MCF 10A (cell line): ENCODE data around the gene PIP5KL1. TPM values are rescaled to one million over a fixed set of nuclear protein-coding genes. Genes with fewer than 3 reads are reported as not detected.
A peak's percentile ranks its signal among the peaks of the same experiment; 100 is the strongest.

Experiments
- BruUV-seq: library from RNA; stranded (reverse); fragments of 400-500 nt; replicated peaks from 2 replicates; lab custom pipeline; 2021; lab: Mats Ljungman, UMichigan
- CTCF ChIA-PET: fragments of 300-600 bp; sonication (Branson Sonifier 250); formaldehyde crosslinking; extraction: SDS; loops from one replicate; lab custom pipeline; 2021; ENCODE audit warnings: antibody characterized with exemption, inconsistent platforms; lab: Yijun Ruan, JAX
- POLR2A ChIA-PET: fragments of 300-600, 350-650 bp; sonication (Branson Sonifier 250); formaldehyde crosslinking; extraction: SDS; loops from one replicate; lab custom pipeline; 2020; ENCODE audit warnings: antibody characterized with exemption, inconsistent platforms; lab: Yijun Ruan, JAX
- DNase-seq: peaks from one replicate; pipeline ENCODE4 v3.0.0-alpha.2; 2018; ENCODE audit not compliant: unreplicated experiment
- H3K27ac Mint-ChIP-seq: one replicate; pipeline ENCODE4 v1.8.0; 2022; ENCODE audit warnings: mild to moderate bottlenecking, low read depth, mixed read lengths; ENCODE audit not compliant: unreplicated experiment
- H3K27me3 Mint-ChIP-seq: one replicate; pipeline ENCODE4 v1.8.0; 2022; ENCODE audit warnings: mixed read lengths; ENCODE audit not compliant: insufficient read depth, unreplicated experiment
- H3K36me3 Mint-ChIP-seq: one replicate; pipeline ENCODE4 v1.8.0; 2022; ENCODE audit warnings: mild to moderate bottlenecking, moderate library complexity, mixed read lengths; ENCODE audit not compliant: insufficient read depth, unreplicated experiment
- H3K4me1 Mint-ChIP-seq: one replicate; pipeline ENCODE4 v1.8.0; 2022; ENCODE audit warnings: mixed read lengths; ENCODE audit not compliant: insufficient read depth, unreplicated experiment
- H3K4me3 Mint-ChIP-seq: one replicate; pipeline ENCODE4 v1.8.0; 2022; ENCODE audit warnings: mild to moderate bottlenecking, moderate library complexity, mixed read lengths; ENCODE audit not compliant: unreplicated experiment
- H3K9me3 Mint-ChIP-seq: one replicate; pipeline ENCODE4 v1.8.0; 2022; ENCODE audit warnings: mixed read lengths; ENCODE audit not compliant: unreplicated experiment
- intact Hi-C: fragments of 100-400 bp; cut with micrococcal nuclease; formaldehyde crosslinking; loops from 2 replicates; pipeline ENCODE4 v1.14.1; 2022
- total RNA-seq: library from RNA; stranded (reverse); gene quantifications from 2 replicates; pipeline ENCODE4 v1.2.3, GENCODE V29; 2022
- TF ChIP-seq, protein P1 (sequence below): fragments of 200-600 bp; IDR thresholded peaks from one replicate; pipeline ENCODE4 v1.8.0; 2022; ENCODE audit warnings: antibody characterized with exemption, mild to moderate bottlenecking; ENCODE audit not compliant: unreplicated experiment

The PIP5KL1 gene
- total RNA-seq, 1 experiment from 2014 or later, result 4.0 TPM

DNA sequence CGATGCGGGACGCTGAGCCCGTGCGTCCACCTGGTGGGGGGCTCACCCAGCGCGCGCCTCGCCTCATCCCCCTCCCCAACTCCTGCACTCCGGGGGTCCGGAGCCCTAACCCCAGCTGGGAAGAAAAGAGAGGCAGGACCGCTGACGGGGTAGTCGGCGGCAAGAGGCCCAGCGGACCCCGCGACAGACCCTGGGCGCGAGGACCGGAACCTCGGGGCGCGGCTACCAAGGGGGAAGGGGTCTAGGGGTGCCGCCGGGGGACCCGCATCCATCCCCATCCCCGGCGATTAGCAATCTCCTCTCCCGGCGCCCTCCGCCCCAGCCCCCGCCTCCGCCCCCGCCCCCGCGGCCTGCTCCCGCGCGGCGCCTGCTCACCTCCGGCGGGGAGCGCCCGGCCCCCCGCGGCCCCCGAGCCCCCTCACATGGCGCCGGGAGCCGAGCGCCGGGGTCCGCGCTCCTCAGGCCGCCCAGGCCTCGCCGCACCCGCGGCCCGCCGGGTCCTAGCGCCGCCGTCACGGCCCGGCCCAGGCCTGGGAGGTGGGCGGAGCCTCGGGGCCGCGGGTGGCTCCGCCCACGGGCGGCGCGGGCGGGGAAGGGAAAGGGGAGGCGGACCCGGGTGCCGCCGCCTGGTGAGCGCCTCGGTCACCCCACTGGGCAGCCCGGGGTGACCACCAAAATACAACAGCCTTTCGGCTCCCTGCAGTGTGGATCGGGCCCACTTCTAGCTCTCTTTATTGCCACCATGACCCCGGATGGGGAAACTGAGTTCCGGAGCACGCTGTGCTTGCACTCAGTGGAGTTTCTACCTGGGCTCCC, 31.2 kb downstream of the PIP5KL1 start, which contains the start of gene ST6GALNAC6:
TSS of gene ST6GALNAC6 (minus strand) at position 476 of the 816 bp plus-strand sequence. CDS start 1,622 bp downstream, outside the sequence.
- no peaks in the 10 kb centered on the region for H3K27me3 Mint-ChIP-seq
- no TSS peak for BruUV-seq
- TF ChIP-seq, protein P1, sequence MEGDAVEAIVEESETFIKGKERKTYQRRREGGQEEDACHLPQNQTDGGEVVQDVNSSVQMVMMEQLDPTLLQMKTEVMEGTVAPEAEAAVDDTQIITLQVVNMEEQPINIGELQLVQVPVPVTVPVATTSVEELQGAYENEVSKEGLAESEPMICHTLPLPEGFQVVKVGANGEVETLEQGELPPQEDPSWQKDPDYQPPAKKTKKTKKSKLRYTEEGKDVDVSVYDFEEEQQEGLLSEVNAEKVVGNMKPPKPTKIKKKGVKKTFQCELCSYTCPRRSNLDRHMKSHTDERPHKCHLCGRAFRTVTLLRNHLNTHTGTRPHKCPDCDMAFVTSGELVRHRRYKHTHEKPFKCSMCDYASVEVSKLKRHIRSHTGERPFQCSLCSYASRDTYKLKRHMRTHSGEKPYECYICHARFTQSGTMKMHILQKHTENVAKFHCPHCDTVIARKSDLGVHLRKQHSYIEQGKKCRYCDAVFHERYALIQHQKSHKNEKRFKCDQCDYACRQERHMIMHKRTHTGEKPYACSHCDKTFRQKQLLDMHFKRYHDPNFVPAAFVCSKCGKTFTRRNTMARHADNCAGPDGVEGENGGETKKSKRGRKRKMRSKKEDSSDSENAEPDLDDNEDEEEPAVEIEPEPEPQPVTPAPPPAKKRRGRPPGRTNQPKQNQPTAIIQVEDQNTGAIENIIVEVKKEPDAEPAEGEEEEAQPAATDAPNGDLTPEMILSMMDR, result no peak
- intact Hi-C loops, result no loop called here
- ChIA-PET POLR2A (interaction anchor here (0.7 to 3.2 kb wide), 13 partner anchors 10 to 291 kb away, joined by 3 to 35 read pairs (median 4); partner anchors contain the start of genes AK1, CDK9, ST6GALNAC4 and TOR2A), CTCF (interaction anchor here (0.5 to 1.3 kb wide), 7 partner anchors 11 to 279 kb away, joined by 3 to 4 read pairs (median 3); no protein-coding TSS in a partner anchor)
- peaks cover 9% of the 10 kb centered on the region for H3K4me1 Mint-ChIP-seq
- peak within 1 kb of the TSS; percentile 77 for H3K4me3 Mint-ChIP-seq
- peaks cover 13% of the 10 kb centered on the region for H3K36me3 Mint-ChIP-seq
- peak within 1 kb of the TSS; percentile 80 for H3K27ac Mint-ChIP-seq
- DNase-seq, result peak; percentile 68
- no peaks in the 10 kb centered on the region for H3K9me3 Mint-ChIP-seq

DNA sequence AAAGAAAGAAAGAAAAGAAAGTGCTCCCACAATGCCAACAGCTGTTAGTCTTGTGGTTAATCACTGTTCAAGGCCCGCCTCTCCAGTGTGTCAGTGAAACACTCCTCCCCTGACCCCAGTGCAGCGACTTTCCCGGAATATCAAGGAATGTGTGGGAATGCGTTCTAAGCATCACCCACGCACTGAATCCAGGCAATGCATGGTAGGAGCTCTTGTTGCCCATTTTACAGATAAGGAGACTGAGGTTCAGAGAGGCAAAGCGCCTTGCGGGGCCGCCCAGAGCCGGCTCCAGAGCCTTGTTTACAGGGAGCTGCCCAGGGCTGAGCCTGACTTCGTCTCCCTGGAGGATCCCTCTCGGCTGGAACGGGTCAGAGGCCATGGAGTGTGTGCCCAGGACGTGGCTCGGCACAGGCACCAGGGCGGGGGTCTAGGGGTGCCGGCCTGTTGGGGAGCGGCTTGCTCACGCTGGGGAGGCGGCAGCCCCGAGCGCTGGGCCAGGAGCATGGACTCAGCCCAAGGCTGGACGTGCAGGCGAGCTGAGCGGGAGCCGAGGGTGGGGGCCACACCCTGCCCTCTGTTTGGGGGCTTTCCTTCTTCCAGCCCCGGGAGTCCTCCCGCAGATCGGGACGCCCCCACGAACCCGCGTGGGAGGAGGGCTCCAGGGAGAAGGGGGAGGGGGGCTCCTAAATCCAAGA, 32.0 kb downstream of the PIP5KL1 start:
- Mint-ChIP-seq H3K4me1 (peaks cover 9% of the 10 kb centered on the region), H3K27ac (peak overlapping the region; percentile 80), H3K27me3 (no peaks in the 10 kb centered on the region), H3K36me3 (peaks cover 20% of the 10 kb centered on the region), H3K4me3 (peak overlapping the region; percentile 77), H3K9me3 (no peaks in the 10 kb centered on the region)
- intact Hi-C loops, result no loop called here
- CTCF ChIA-PET, result interaction anchor here (0.7 kb wide), 1 partner anchor 16 kb away, joined by 3 read pairs; no protein-coding TSS in a partner anchor
- peak; percentile 66 for DNase-seq
- BruUV-seq, result no TSS peak
- POLR2A ChIA-PET, result interaction anchor here (0.7 to 3.2 kb wide), 12 partner anchors 9 to 290 kb away, joined by 3 to 35 read pairs (median 4); partner anchors contain the start of genes CDK9, ST6GALNAC4 and TOR2A
- TF ChIP-seq, protein P1, result no peak

DNA sequence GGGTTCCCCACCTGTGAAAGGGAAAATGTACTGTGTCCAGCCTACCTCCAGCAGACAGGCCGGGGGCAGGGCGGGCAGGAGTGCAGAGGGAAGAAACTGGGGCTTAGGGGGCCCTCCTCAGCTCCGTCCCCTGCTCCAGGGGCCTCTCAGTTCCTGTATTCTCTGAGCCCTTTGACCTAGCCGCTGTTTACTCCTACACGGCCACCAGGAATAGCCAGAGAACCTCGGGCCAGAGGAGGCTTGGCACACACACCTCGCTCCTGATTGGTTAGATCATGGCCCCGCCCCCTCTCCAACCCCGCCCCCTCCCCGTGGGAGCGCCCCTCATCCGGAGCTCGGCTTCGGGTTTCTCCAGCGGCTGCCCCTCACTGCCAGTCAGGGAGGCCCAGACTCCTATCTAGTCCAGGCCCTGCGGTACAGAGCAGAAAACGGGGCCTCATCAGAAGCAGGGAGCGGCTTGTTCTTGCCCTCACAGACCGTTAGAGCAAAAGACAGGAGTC, 33.3 kb downstream of the PIP5KL1 start:
- no TSS peak for BruUV-seq
- DNase-seq, result no peak
- CTCF ChIA-PET, result interaction anchor here (0.5 kb wide), 1 partner anchor 12 kb away, joined by 3 read pairs; no protein-coding TSS in a partner anchor
- no peak overlapping the region for H3K4me3 Mint-ChIP-seq
- TF ChIP-seq, protein P1, result no peak
- POLR2A ChIA-PET, result no interaction called here
- intact Hi-C loops, result no loop called here
- H3K9me3 Mint-ChIP-seq, result no peaks in the 10 kb centered on the region
- H3K27me3 Mint-ChIP-seq, result no peaks in the 10 kb centered on the region
- peaks cover 9% of the 10 kb centered on the region for H3K4me1 Mint-ChIP-seq
- H3K36me3 Mint-ChIP-seq, result peaks cover 33% of the 10 kb centered on the region
- H3K27ac Mint-ChIP-seq, result no peak overlapping the region
